ENCODE data around the gene ARHGAP6. TPM values are rescaled to one million over a fixed set of nuclear protein-coding genes. Genes with fewer than 3 reads are reported as not detected.

ARHGAP6 gene
- total and polyA plus RNA-seq, 2 of the 4 experiments (the other 2 are of a cell fraction) = 1.4 to 1.8 TPM

- dilution Hi-C loops (cut with HindIII; ENCODE audit: low sequenced_read_pairs, unreplicated experiment) (no loop called here), intact Hi-C loops (cut with micrococcal nuclease) (no loop called here), in situ Hi-C loops (cut with MboI; ENCODE audit: low sequenced_read_pairs) (no loop called here)
- H3K36me3 ChIP-seq (ENCODE audit: control insufficient read depth, insufficient read depth, low read length) = no peaks in the 10 kb centered on the region
- H3K4me1 ChIP-seq (ENCODE audit: control insufficient read depth, insufficient read depth, low read length) = no peaks in the 10 kb centered on the region
- no peak overlapping the region for H3K4ac ChIP-seq (ENCODE audit: low read depth, low read length)
- no peak for DNase-seq
- no peaks in the 10 kb centered on the region for H3K9me3 ChIP-seq (ENCODE audit: control insufficient read depth, insufficient read depth, low read length)
- no peak overlapping the region for H3K9ac ChIP-seq (ENCODE audit: low read depth, low read length)
- POLR2A ChIA-PET (ENCODE audit: unreplicated experiment) = no interaction called here
- no peak overlapping the region for H3K27ac ChIP-seq (ENCODE audit: insufficient read depth, low read length)
- no peak overlapping the region for H3K4me2 ChIP-seq (ENCODE audit: low read depth, low read length)
- H3K4me3 ChIP-seq (ENCODE audit: insufficient read depth, low read depth, low read length) = no peak overlapping the region
- no peak overlapping the region for H3K18ac ChIP-seq (ENCODE audit: low read depth, low read length)
- H2AFZ ChIP-seq (replicated peaks; ENCODE audit: low read length, poor library complexity) = no peak overlapping the region
- H2AK5ac ChIP-seq (ENCODE audit: low read depth, low read length) = no peak overlapping the region
- peaks cover 2% of the 10 kb centered on the region; the same call in 1 of the 2 replicates for H3K27me3 ChIP-seq (ENCODE audit: control insufficient read depth, insufficient read depth, low read length)
- no peak overlapping the region for H4K8ac ChIP-seq (ENCODE audit: low read depth in 2 of 2, low read length in 2 of 2)
- no peak overlapping the region for H4K5ac ChIP-seq (ENCODE audit: low read depth, low read length)
- H3K14ac ChIP-seq (replicated peaks; ENCODE audit: low read depth, low read length) = no peak overlapping the region
- H4K20me1 ChIP-seq (ENCODE audit: insufficient read depth, low read length) = no peaks in the 10 kb centered on the region
- WGBS, 2 experiments (ENCODE audit: extremely low coverage in 2 of 2, insufficient read length in 1 of 2) = 43% methylated on average over 2 of the region's 4 CpGs; no CpG with 5 or more reads in 1 of the 2 experiments
- H2BK20ac ChIP-seq (ENCODE audit: low read depth, low read length) = no peak overlapping the region
- H3K56ac ChIP-seq (ENCODE audit: extremely low read depth, insufficient read depth, low read length) = no peak overlapping the region
- H3K79me1 ChIP-seq (ENCODE audit: low read depth in 1 of 2, low read length in 2 of 2) = no peaks in the 10 kb centered on the region
- no peak overlapping the region for H4K91ac ChIP-seq (ENCODE audit: insufficient read depth, low read depth, low read length)
- TF ChIP-seq CHD1 (IDR thresholded peaks at IDR 0.05; ENCODE audit: low read depth, low read length) (no peak), CTCF (conservative IDR thresholded peaks at IDR 0.05; ENCODE audit: low read depth, low read length) (no peak), MXI1 (IDR thresholded peaks at IDR 0.05; ENCODE audit: borderline replicate concordance, low read depth, low read length) (no peak), RCOR1 (IDR thresholded peaks at IDR 0.05; ENCODE audit: insufficient replicate concordance, low read length) (no peak), FOS (IDR thresholded peaks at IDR 0.05; ENCODE audit: low read depth, low read length) (no peak), CEBPB (IDR thresholded peaks at IDR 0.05; ENCODE audit: low read depth, low read length) (no peak), MAFK (IDR thresholded peaks at IDR 0.05; ENCODE audit: low read depth, low read length) (no peak)
- H3K9me1 ChIP-seq (ENCODE audit: insufficient read depth, low read length) = no peaks in the 10 kb centered on the region
- no TSS peak for BruUV-seq (replicated peaks)
- no peak overlapping the region for H2AK9ac ChIP-seq (replicated peaks; ENCODE audit: low read depth, low read length, poor library complexity)
- no peak overlapping the region for H2BK120ac ChIP-seq (ENCODE audit: low read depth, low read length)
- no peak overlapping the region for H2BK15ac ChIP-seq (ENCODE audit: low read depth, low read length)
- CTCF ChIA-PET = no interaction called here
- no peak for ATAC-seq (ENCODE audit: low read depth)
- H2BK5ac ChIP-seq (ENCODE audit: low read depth, low read length, poor library complexity, severe bottlenecking) = no peak overlapping the region
- no peak overlapping the region for H3K23ac ChIP-seq (ENCODE audit: low read depth, low read length)
Observed at GRCh38 chrX:11672213-11672612, 6.5 kb upstream of the ARHGAP6 start.
